NT2/D1 (cell line): Measurements from ENCODE around the gene DOK6.

ENCODE experiments used
- SUZ12 ChIP-seq: IDR thresholded peaks from 2 replicates; pipeline ENCODE4 v1.6.1; 2011; ENCODE audit not compliant: insufficient read length, insufficient read depth; ENCODE audit errors: extremely low read depth
- YY1 ChIP-seq: IDR thresholded peaks from 2 replicates; pipeline ENCODE4 v1.6.1; 2011; ENCODE audit not compliant: insufficient read length, insufficient read depth
- ZNF274 ChIP-seq: IDR thresholded peaks from 2 replicates; pipeline ENCODE4 v1.6.1; 2011; ENCODE audit warnings: mild to moderate bottlenecking, low read depth, low read length

DNA sequence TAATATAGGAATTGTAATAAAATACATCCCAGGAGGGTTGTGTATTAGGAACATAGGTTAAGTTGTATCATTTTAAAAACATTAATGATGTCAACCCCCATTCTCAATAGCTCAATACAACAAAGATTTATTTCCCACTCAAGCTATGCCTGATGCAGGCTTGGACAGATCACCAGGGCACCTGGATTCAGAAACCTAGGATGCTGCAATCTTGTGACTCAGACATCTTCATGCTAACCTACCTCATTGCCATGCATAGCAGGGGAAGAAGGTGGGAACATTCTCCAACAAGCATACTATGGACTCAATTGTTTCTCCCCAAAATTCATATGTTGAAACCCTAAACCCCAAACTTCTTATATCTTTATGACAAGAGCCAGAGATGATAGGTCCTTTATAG is 302.8 kb downstream of the DOK6 start:
- TF ChIP-seq YY1: no peak
- TF ChIP-seq SUZ12: no peak
- no peak for TF ChIP-seq ZNF274
